Hippocampal formation (tissue), 2 donors: ENCODE measurements around the gene RGSL1.

ENCODE experiments used
- DNase-seq, 2 donors: peaks; one replicate each; lab custom pipeline; 2025; lab: John Stamatoyannopoulos, UW

Gene RGSL1

GRCh38 chr1:182588500-182589396 is 138.8 kb downstream of the RGSL1 start, which contains the start of gene RNASEL:
RNASEL (minus strand) TSS chr1:182589256; CDS start chr1:182586806, 2,450 bp downstream.
- DNase-seq: peak; percentile 16 to 46

DNA sequence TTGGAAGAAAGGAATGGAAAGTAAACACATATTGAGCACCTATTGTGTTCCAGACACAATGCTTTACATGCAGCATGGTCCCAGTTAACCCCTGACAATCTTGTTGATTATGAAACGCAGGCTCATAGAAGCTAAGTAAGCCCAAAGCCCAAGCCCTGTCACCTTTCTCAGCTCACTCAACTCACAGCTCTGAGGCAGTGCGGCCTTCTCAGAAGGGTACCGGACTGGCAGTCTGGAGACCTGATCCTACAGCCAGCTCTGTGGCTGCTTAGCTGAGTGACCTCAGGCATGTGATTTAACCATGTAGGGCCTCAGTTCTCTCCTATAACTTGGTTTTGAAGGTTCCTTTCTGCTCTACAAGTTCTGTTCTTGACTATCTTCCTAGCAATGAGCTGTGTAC is 139.6 kb downstream of the RGSL1 start:
- no peak for DNase-seq

- DNase-seq: no peak
These were observed 140.0 kb downstream of the RGSL1 start for GRCh38 chr1:182589931-182590330.

- DNase-seq: peak; percentile 21 to 59
These were observed 145.8 kb downstream of the RGSL1 start for GRCh38 chr1:182595641-182596240.

- DNase-seq: no peak
These were observed 147.0 kb downstream of the RGSL1 start for GRCh38 chr1:182596934-182597333.

GRCh38 chr1:182598296-182598695 is 148.3 kb downstream of the RGSL1 start:
- no peak for DNase-seq

DNA sequence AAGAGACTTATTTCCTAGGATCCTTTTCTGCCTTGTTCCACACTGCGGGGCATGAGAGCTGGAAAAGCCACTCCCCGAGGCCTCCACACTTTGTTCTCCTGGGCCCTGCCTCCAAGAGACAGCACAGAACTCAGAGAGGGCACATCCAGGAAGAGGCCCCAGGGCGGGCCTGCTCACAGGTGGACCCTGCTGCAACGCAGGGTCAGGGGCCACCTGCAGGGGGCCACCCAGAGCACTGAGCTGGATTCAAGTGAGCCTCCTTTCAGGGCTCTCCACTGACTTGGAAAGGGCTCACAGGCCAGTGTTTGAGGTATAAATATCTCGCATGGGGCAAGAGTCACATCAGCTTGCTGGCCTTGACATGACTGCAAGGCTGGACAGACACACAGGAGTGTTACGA is 149.4 kb downstream of the RGSL1 start:
- no peak for DNase-seq

- no peak for DNase-seq
These were observed 150.2 kb downstream of the RGSL1 start for GRCh38 chr1:182600036-182600713.

GRCh38 chr1:182600745-182601415 is 150.9 kb downstream of the RGSL1 start:
- no peak for DNase-seq

GRCh38 chr1:182601416-182601786 is 151.5 kb downstream of the RGSL1 start:
- peak; percentile 38 to 78 for DNase-seq

- no peak for DNase-seq
These were observed 152.0 kb downstream of the RGSL1 start for GRCh38 chr1:182601913-182602312.

GRCh38 chr1:182602935-182603645 is 153.1 kb downstream of the RGSL1 start:
- DNase-seq: no peak

DNA sequence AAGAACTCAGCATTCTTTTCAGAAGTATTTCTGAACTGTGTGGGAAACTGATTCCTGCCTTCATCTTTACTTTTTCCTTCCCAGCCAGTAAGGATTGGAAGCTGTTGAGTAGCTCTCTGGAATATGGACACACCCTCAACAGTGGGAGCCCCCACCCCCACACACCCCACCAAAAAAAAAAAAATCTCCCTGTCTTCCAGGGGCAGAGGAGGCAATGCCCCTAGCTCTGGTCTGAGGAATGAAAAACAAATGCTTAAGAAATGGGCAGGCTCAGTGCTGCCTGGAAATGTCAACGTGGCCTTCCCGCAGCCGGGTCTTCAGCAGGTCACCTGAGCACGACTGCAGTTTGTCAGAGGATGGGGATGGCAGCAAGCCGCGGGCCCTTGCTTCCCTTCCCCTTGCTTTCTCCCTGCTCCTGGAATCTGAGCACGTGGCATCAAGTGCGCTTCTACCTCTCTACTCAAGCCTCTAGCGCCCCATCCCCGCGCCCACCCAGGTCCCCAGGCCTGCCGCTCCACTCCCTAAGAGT is 153.8 kb downstream of the RGSL1 start:
- DNase-seq: no peak

DNA sequence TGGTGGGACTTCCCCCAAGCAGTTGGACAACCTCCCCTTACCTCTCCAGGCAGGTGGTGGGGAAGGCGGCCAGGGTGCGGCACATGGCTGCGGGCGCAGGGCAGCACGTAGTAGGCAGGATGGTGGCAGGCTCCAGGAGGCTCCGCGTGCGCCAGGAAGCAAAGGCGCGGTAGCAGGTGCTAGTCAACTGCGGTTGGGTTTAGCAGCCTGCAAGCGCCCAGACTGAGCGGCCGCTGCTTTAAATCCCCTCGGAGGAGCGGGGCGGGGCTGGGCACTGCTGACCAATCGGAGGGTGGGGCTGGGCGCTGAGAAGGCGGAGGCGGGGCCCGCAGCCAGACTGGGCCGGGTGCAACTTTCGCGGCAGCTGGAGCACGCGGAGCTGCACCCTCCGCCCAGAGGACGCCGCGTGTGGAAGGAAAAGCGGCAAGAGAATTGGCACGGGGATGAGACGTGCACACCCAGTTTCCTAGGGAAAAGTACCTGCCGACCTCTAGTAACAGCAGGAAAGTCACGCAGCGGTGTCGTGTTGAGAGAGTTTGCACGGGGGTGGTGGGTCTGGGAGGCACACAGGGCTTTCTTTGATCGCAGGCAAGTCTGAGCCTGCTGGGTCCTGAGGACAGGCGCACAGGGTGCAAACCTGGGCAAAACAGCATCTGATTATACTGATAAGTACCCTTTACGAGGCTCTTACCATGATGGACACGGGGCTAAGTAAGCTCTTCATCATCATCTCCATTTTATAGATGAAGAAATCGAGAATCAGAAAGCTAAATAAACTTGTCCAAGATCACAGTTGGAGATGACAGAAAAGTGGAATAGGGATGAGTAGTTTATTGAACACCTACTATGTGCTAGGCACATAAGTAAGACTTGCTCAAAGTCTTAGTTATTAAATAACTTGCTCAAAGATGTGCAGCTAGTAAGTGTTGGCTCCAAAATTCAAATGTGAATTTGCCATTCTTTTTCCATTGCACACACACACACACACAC is 154.5 kb downstream of the RGSL1 start, which contains the start of gene RGS16:
RGS16 (minus strand) TSS at position 215 of the 990 bp plus-strand sequence; CDS start at position 85, 130 bp downstream.
- peak; percentile 81 to 88 for DNase-seq

DNA sequence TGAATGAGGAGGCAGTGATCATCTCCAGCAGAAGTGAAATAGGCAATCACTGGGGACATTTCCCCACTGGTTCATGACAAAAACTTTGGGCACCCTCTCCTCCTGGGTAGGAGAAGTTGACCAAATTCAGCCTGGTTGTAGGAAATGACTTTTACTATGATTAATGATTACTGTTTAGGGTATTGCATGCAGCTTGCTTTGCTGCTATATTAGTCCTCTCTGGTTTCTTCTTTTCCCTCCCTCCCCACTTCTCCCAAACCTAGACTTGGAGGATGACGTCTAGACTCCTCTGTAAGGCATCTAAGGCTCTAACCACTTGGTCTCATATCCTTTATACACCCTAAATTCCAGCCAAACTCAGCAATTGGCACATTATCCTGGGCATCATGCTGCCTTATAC is 157.6 kb downstream of the RGSL1 start:
- no peak for DNase-seq

- DNase-seq: no peak
These were observed 158.3 kb downstream of the RGSL1 start for GRCh38 chr1:182608236-182608635.

DNA sequence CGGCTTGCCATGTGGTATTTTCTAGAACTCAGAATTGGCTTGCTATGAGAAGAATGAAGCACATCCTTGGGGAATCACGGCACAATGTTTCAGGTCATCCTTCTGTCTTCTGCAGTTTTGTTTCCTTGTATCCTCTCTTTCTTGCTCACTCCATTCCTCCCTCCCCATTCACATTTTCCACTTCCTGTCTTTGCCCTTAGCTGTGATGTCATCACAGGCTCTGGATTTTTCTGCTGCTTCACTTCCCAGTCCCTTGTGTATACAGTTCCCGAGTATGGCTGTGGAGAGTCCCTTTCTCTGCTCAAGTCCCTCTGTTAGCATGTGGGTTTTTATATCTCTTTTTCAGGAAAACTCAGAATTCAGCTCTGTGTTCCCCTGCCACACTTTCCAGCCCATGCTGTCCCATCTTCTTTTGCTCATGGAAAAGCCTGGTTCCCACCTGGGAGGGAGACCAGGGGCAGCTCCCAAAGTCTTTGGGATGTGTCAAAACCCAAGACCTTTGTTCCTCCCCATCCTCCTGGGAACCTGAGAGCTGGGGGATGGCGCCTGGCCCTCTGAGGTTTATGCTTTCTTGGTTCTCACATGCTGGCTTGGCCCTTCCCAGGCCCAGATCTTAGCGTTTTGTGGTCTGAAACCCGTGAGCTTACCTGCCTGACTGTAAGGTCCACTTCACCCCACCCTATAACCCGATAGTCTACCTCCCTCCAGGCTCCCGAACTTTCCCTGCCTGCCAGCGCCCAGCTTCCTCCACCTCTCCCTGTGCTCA is 159.1 kb downstream of the RGSL1 start:
- DNase-seq: no peak
